ENCODE results near the gene CBLB.

DNA sequence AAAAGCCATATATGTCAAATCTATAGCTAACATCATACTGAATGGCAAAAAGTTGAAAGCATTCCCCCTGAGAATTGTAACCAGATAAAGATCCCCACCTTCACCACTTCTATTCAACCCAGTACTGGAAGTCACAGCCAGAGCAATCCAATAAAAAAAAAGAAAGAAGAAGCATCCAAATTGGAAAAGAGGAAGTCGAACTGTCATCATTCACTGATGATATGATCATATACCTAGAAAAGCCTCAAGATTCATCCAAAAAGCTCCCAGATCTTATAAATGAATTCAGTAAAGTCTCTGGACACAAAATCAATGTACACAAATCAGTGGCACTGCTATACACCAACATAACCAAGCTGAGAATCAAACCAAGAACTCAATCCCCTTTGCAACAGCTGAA is 97.4 kb downstream of the CBLB start:
- TF ChIP-seq EZH2 (IDR thresholded peaks at IDR 0.05) (no peak), POLR2AphosphoS5 (IDR thresholded peaks at IDR 0.05; ENCODE audit: borderline replicate concordance, low read depth, low read length) (no peak), FOXP2 (optimal IDR thresholded peaks at IDR 0.05; ENCODE audit: control extremely low read depth, extremely low read length, insufficient read depth) (no peak)
